Stimulated activated CD8-positive, alpha-beta memory T cell treated with anti-CD3 and anti-CD28 coated beads, Interleukin-2, amount 100 ng/mL, for 48 hours (primary cell): ENCODE measurements around the gene OAT.
"Not testable (repeated sequence)": the region's sequence is repeated elsewhere in the genome, so short reads cannot be mapped to it uniquely, and the experiment has no call there.

ENCODE experiments used
- DNase-seq, 2 donors: peaks; one replicate each; pipeline ENCODE4 v3.0.0-alpha.2; 2020; ENCODE audit warnings: low read depth in 2 of 2

OAT gene

GRCh38 chr10:124378881-124379471, 39.7 kb downstream of the OAT start:
- DNase-seq = no peak

DNA sequence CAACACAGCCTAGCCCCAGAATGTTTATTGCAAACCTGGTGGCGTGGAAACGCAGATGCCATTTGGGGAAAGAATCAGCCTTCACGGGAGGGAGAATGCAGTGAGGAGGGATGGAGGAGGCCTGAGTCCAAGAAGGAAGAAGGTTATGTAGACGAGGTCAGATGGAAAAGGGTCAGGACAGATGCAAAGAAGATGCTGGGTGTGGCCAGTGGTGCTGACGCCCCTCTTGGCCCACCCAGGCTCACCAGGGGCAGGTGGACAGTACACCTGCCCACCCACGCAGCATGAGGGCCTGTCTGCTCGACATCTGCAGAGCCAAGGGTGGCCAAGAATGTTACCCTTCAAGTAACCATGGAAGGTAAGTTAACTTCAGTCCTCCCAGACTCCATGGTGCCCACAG, 40.5 kb downstream of the OAT start:
- DNase-seq = no peak

DNA sequence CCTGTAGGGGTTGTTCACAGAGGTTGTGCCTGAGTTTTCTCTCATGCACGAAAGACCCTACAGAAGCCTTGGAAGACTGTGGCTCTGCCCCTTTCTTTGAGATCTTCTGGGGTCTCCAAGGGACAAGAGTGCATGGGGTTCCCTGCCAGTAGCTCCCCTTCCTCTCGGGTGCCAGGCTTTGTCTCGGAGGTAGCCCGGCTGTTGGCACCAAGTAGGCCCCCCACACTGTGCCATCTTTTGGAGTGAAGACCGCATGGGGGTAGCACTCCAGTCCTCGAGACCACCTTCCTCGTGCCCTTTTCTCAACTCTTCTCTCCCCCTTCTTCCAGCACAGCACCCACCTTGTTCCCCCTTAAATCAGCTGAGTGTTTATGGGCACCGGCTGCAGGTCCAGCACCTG, 41.6 kb downstream of the OAT start:
- DNase-seq = no peak

DNA sequence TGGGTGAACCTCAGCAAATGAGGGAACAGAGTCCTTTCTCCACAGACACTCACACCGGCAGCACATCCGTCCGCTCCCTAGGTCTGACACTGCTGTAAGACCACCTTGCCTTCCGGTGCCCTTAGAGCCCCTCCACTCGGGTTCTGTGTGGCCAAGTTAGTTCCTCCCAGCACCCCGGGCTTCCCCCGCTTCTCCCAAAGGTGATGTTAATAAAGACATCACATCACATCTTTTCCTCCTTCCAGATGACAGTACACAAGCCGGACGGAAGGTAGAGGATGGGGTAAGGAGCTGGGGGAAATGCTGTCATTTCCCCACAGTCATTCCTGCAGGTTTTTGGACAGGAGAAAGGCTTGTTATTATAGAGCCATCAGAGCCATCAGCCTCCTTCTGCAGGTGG, 42.3 kb downstream of the OAT start:
- DNase-seq = no peak

DNA sequence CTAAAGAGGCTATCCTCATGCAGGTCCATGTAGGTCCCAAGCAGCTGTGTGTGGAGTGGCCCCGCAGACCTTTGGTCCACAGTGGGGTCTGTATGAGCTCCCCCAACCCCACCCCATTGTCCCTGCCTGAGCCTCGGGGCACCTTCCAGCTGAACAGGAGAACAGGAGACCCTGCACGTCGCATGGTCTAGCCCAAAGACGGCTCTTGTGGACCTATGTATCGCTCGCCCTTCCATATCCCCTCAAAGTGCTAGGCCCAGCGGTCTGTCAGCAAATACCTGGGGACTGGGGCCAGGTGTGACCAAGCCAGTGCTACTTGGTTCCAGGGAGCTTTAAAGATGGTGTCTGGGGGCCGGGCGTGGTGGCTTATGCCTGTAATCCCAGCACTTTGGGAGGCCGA, 43.0 kb downstream of the OAT start:
- DNase-seq = no peak

DNA sequence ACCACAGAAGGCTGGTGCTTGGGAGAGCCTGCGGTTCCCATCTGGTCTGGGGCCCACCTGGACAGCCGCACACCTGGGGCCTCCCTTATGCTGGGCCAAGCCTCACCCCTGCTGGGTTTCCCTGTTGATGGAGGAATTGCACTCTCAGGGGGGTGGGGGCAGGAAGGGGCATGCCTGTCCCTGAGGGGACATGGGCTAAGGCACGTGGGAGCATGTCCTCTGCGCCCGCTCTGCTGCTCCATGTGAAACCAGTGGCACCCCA, 43.4 kb downstream of the OAT start:
- no peak for DNase-seq

- no peak for DNase-seq
Measured at GRCh38 chr10:124374535-124375352, 44.0 kb downstream of the OAT start.

DNA sequence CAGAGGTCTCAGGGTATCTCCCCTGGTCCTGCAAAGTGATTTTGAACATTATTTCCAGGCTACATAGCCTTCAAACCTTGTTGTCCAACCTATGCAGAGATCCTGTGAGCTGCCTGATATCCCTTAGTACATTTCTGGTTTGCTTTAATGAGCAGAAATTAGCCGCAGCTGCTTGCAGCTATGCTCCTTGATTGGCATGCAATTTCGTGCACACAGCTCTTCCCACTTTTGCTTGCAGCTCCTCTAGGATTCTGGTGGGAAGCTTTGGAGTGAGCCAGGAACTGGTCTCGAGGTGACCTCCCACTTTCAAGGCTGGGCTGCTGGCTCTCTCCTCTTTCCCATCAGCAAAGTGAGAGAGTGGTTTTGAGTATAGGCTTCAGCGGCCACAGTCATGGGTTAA, 45.8 kb downstream of the OAT start:
- DNase-seq = no peak

DNA sequence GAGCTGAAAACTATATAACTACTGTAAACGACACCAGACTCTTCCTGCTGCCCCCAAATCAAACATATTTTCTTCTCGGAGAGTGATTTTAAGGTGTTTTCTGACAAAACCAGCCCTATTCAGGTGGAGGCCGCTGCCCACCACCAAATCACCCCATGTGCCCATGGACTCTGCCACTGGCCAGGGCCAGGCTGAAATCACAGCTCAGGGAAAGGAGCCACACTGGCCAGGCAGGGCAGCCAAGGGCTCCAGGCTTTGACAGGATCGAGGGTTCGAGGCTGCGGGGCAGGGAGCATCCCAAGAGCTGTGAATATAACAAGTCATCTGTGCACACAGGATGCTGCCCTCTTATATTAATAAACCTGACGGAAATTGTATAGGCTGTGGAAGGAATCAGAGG, 48.3 kb downstream of the OAT start:
- DNase-seq = no peak

DNA sequence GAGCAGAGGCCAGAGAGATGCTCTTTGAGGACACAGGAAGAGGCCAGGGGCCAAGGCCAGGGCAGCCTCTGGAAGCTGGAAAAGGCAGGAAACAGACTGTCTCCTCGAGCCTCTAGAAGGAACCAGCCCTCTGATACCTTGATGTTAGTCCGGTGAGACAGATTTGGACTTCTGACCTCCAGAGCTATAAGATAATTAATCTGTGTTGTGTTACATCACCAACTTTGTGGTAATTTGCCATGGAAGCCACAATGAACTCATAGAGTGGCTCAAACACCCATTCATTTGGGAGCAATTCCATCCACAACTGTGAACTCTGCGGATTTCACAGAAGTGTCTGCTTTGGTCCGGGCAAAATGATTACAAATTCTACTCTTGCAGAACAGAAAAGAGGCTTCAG, 48.7 kb downstream of the OAT start:
- DNase-seq = no peak

GRCh38 chr10:124369533-124369932, 49.2 kb downstream of the OAT start:
- not testable (repeated sequence) for DNase-seq

DNA sequence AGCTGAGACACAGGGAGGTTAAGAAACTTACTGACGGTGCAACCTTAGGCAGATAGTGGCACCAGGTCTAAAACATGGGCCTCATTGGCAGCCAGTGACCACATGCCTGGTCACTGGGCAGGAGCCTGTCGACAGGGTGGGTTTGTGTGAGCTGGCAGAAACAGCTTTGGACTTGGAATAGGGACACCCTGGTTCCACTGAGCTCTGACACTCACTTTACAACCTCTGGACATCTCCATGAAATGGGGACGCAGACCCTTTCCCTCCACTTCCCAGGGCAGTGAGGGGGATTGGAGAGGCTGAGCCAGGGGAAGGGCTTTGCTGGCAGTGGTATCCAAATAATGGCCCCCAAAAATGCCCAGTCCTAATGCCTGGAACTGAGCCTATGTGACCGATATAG, 49.7 kb downstream of the OAT start:
- no peak for DNase-seq

- DNase-seq = no peak
Measured at GRCh38 chr10:124367936-124368335, 50.8 kb downstream of the OAT start.

DNA sequence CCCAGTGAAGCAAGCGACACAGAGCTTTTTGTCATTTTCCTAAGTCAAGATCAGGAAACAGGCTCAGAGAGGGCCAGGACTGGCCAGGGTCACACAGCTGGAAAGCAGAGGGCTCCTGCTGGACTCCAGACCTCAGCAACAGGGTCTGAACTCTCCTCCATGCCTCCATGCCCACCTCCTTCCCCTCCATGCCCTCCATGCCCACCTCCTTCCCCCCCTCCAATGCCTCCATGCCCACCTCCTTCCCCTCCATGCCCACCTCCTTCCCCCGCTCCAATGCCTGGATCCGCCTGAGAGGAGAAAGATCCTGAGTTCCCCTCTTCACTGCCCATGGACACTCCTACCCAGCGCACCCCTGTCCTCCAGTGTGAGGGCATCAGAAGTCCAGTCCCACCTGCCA, 51.3 kb downstream of the OAT start:
- DNase-seq = no peak

DNA sequence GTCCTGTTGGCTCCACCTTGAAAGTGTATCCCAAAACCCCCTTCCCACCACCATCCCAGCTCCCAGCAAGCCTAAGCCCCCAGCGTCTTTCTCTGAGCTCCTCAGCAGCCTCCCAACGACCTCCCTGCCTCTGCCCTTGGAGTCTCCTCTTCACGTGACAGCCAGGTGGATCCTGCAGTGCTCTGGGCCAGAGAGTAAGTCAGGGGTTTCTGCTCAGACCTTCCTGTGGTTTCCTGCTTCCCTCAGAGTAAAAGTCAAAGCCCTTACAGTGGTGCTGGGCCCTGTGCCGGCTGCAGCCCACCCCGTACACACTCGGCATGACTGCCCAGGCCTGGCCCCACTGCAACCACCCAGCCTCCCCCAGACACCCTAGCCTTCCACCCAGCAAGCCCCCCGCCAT, 51.9 kb downstream of the OAT start:
- no peak for DNase-seq

DNA sequence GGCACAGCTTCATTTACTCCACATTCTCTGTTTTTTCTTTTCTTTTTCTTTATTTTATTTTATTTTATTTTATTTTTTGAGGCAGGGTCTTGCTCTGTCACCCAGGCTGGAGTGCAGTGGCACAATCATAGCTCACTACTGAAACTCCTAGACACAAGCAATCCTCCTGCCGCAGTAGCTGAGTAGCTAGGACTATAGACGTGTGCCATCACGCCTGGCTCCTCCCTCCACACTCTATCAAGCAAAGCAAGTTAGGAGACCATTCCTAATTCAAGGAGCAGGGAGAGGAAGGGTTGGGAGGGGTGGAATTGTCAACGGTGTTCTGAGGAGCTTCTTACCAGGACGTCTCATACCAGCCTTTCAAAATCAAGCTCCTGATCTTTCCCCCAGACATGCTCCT, 52.4 kb downstream of the OAT start:
- DNase-seq = no peak

- DNase-seq = no peak
Measured at GRCh38 chr10:124364674-124365073, 54.0 kb downstream of the OAT start.

DNA sequence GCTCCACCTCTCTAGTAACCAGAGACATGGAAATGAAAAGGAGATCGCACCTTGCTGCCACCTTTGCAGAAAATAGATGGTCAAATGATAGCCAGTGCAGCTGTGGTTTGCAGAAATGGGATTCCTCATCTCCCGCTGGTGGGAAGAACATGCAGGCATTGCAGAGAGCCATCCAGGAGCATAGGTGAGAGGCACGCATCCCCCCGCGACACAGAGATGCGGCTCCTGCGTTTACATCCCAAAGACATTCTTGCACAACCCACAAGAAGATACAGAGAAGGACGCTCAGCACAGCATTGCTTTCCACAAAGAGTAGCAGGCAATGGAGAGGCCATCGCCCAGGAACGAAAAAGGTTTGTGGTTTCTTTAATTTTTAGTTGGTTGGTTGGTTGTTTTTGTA, 56.2 kb downstream of the OAT start:
- DNase-seq = no peak

DNA sequence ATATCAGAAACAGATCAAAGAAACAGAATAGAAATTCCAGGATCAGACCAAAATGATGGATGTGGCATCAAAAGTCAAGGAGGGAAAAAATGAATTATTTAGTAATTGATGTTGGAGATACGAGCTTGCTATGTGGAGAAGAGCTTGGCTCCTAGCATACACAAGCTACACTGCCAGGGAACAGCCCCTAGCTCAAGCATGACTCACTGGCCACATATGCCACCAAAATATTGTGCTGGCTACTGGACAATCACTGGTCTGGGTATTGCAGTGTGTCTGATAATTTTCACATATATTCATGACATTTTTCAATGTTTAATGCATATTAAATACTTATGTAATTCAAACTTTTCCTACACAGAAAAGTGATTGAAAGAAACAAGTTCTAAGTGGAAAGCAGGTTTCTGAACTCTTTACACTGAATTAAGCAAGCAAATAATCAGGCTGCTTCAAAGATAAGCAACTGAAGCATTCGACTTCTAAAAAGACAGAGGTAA, 59.3 kb downstream of the OAT start:
- no peak for DNase-seq

GRCh38 chr10:124357561-124357885, 61.2 kb downstream of the OAT start:
- DNase-seq = no peak

DNA sequence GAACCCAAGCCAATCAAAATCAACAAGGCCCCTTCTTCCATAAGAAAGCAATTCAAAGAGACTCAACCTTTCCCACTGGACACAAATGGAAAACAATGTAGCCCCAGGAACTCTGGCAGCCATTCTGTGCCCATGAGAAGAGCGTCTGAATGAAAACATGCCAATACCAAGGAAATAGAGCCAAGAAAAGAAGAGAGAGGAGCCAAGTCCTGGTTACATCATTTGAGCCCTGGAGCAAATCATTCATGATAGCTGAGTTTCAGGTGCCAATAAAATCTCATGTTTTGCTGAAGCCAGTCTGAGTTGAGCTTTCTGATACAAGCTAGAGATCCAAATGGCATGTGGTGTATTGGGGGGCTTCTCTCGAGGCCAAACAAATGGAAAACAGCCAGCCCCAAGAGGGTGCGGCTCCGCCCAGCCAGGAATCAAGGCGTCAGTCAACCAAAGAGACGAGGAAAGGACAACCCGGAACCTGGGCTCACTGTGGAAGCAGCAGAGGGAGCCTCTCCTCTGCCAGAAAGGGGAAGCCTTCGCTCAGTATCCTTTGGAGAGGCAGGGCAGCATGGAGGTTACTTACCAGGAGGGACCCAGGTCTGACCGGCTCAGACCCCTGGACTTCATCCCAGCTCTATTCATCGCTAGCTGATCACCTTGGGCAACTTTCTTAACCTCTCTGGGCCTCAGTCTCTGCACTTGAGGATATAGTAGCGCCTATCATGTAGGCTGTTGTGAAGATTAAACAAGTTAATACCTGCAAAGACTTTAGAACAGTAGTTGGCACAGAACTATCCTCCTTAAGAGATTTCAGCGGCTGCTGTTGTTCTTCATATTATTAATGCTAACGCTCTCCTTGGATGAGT, 61.8 kb downstream of the OAT start:
- no peak for DNase-seq

DNA sequence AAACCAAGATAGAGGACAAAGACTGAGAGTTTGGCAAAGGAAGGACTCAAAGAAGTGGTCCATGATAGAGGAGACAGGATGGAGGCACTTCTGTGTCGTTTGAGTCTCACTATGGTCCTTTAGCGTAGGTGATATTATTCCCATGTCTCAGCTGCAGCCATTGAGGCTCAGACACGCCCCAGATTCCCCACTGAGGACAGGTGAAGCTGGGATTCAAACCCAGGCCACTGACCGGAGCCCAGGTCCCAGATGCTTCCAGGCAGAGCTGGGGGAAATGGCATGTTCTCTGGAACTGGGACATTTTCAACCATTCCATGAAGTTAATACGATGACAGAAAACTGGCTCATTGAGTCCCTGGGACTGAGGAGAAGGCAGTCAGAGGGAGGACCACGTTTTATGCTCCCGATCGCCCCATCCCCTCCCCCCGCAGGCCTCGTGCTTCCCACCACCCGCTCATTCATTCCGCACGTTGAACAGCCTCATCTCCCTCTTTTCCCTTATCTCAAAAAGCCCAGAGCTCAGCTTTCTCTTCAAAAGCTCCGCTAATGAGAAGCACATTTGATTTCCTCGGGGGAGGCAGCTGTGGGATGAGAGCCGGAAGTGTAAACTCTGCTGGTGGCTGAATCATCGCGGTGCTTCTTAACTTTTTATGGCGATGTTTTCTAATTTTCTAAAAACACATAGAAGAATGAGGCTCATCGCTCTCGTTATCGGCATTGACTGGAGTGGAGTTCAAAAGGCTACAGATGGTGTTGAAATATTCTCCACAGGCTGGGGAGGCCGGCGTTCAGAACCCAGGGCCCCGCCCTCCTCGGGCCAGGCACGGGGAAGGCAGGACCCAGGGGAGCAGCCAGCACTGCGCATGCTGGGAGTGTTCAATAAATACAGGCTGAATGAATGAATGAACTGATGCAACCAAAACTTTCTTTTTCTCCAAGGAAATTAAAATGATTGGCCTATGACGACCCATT, 64.0 kb downstream of the OAT start:
- peak; percentile 10 to 20 for DNase-seq
